Smooth muscle cell (in vitro differentiated cells): Measurements from ENCODE around the gene DHX32. TPM values are rescaled to one million over a fixed set of nuclear protein-coding genes. Genes with fewer than 3 reads are reported as not detected.

Experiments used
- DNase-seq: peaks from one replicate; lab custom pipeline; 2025; ENCODE audit not compliant: unreplicated experiment; lab: John Stamatoyannopoulos, UW
- H2AFZ ChIP-seq: fragments of 200-600 bp; sonication (generic); 2 replicates; pipeline ENCODE4 v1.6.0; 2016; ENCODE audit warnings: antibody characterized with exemption, low read depth, mild to moderate bottlenecking
- H3F3A ChIP-seq: fragments of 200-600 bp; sonication (generic); 2 replicates; pipeline ENCODE4 v1.6.0; 2017; ENCODE audit warnings: antibody characterized with exemption, low read depth
- H3K27ac ChIP-seq: fragments of 200-600 bp; sonication (generic); 2 replicates; pipeline ENCODE4 v1.5.1; 2016; ENCODE audit warnings: low read depth, mild to moderate bottlenecking
- H3K27me3 ChIP-seq: fragments of 200-600 bp; sonication (generic); 2 replicates; pipeline ENCODE4 v1.6.1; 2016; ENCODE audit warnings: low read depth, mild to moderate bottlenecking
- H3K36me3 ChIP-seq: fragments of 200-600 bp; sonication (generic); 2 replicates; pipeline ENCODE4 v1.5.1; 2016; ENCODE audit warnings: low read depth
- H3K4me1 ChIP-seq: fragments of 200-600 bp; sonication (generic); 2 replicates; pipeline ENCODE4 v1.5.1; 2016; ENCODE audit warnings: low read depth
- H3K4me2 ChIP-seq: fragments of 200-600 bp; sonication (generic); 2 replicates; pipeline ENCODE4 v1.6.0; 2016; ENCODE audit warnings: mild to moderate bottlenecking
- H3K4me3 ChIP-seq: fragments of 200-600 bp; sonication (generic); 2 replicates; pipeline ENCODE4 v1.5.1; 2016; ENCODE audit warnings: mild to moderate bottlenecking
- H3K79me2 ChIP-seq: fragments of 200-600 bp; sonication (generic); 2 replicates; pipeline ENCODE4 v1.6.0; 2016; ENCODE audit warnings: low read depth, mild to moderate bottlenecking
- H3K9ac ChIP-seq: fragments of 200-600 bp; sonication (generic); 2 replicates; pipeline ENCODE4 v1.6.0; 2016; ENCODE audit warnings: low read depth
- H3K9me3 ChIP-seq: fragments of 200-600 bp; sonication (generic); replicated peaks from 2 replicates; pipeline ENCODE4 v1.5.1; 2016; ENCODE audit warnings: low read depth
- H4K20me1 ChIP-seq: fragments of 200-600 bp; sonication (generic); 2 replicates; pipeline ENCODE4 v1.6.0; 2016; ENCODE audit warnings: low read depth
- WGBS: methylation state at CpG from one replicate; pipeline ENCODE4 v1.1.7; 2016; ENCODE audit warnings: low lambda C conversion rate; 5-methylcytosine and 5-hydroxymethylcytosine counted together
- polyA plus RNA-seq: library from polyadenylated mRNA; unstranded; fragments of >200 nt; fragmentation: Nextera tagmentation; extraction: Ambion mirVana; gene quantifications from 2 replicates; pipeline ENCODE4 v1.2.1, GENCODE V29; 2016
- total RNA-seq: library from RNA; depleted of rRNA; stranded (reverse); fragments of >200 nt; gene quantifications from 2 replicates; pipeline ENCODE4 v1.2.3, GENCODE V29; 2014
- TF ChIP-seq, protein P1 (sequence below): fragments of 200-600 bp; sonication (generic); IDR thresholded peaks from 2 replicates; pipeline ENCODE4 v1.5.1; 2017; ENCODE audit warnings: borderline replicate concordance, mild to moderate bottlenecking, antibody characterized with exemption; ENCODE audit not compliant: insufficient read depth, poor library complexity, severe bottlenecking

DHX32 gene
- total and polyA plus RNA-seq, 2 experiments from 2014 or later = 31.8 to 56.1 TPM

DNA sequence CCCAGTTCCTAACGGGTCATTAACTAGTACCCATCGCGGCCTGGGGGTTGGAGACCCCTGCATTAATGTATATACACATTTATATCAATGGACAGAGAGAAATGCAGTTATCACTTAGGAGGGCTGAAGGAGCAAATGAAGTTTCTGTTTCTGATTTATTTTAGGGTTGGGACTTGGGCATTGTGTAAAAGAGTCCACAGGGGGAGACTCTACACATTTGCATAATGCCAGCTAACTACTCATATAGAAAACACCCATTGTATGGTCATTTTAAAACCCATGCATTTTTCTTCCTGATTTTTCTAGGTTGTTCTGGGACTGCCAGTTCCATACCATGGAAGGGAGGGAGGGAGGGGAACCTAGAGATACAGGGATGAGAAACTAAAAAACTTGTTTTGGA, 34.2 kb downstream of the DHX32 start:
- no peaks in the 10 kb centered on the region for H3K27me3 ChIP-seq
- H3K9ac ChIP-seq = no peak overlapping the region
- DNase-seq = no peak
- H3K4me2 ChIP-seq = no peak overlapping the region
- no peak overlapping the region for H3K27ac ChIP-seq
- 98% methylated on average over 3 of the region's 3 CpGs for WGBS
- H2AFZ ChIP-seq = no peak overlapping the region
- no peaks in the 10 kb centered on the region for H3K79me2 ChIP-seq
- H4K20me1 ChIP-seq = no peaks in the 10 kb centered on the region
- TF ChIP-seq, protein P1, sequence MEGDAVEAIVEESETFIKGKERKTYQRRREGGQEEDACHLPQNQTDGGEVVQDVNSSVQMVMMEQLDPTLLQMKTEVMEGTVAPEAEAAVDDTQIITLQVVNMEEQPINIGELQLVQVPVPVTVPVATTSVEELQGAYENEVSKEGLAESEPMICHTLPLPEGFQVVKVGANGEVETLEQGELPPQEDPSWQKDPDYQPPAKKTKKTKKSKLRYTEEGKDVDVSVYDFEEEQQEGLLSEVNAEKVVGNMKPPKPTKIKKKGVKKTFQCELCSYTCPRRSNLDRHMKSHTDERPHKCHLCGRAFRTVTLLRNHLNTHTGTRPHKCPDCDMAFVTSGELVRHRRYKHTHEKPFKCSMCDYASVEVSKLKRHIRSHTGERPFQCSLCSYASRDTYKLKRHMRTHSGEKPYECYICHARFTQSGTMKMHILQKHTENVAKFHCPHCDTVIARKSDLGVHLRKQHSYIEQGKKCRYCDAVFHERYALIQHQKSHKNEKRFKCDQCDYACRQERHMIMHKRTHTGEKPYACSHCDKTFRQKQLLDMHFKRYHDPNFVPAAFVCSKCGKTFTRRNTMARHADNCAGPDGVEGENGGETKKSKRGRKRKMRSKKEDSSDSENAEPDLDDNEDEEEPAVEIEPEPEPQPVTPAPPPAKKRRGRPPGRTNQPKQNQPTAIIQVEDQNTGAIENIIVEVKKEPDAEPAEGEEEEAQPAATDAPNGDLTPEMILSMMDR = no peak
- no peaks in the 10 kb centered on the region for H3K4me1 ChIP-seq
- no peak overlapping the region for H3K4me3 ChIP-seq
- no peaks in the 10 kb centered on the region for H3K36me3 ChIP-seq
- H3K9me3 ChIP-seq = no peaks in the 10 kb centered on the region
- no peaks in the 10 kb centered on the region for H3F3A ChIP-seq

GRCh38 chr10:125845617-125846016, 35.5 kb downstream of the DHX32 start:
- H4K20me1 ChIP-seq = no peaks in the 10 kb centered on the region
- H3K4me1 ChIP-seq = no peaks in the 10 kb centered on the region
- no peak for DNase-seq
- no peaks in the 10 kb centered on the region for H3K27me3 ChIP-seq
- H3K79me2 ChIP-seq = no peaks in the 10 kb centered on the region
- 97% methylated on average over 10 of the region's 11 CpGs for WGBS
- TF ChIP-seq, protein P1 = no peak
- no peak overlapping the region for H3K4me3 ChIP-seq
- no peak overlapping the region for H3K9ac ChIP-seq
- peaks cover 6% of the 10 kb centered on the region for H3K36me3 ChIP-seq
- no peak overlapping the region for H3K27ac ChIP-seq
- no peak overlapping the region for H3K4me2 ChIP-seq
- H2AFZ ChIP-seq = no peak overlapping the region
- no peaks in the 10 kb centered on the region for H3F3A ChIP-seq
- no peaks in the 10 kb centered on the region for H3K9me3 ChIP-seq

- H3K4me1 ChIP-seq = no peaks in the 10 kb centered on the region
- H4K20me1 ChIP-seq = no peaks in the 10 kb centered on the region
- H3K79me2 ChIP-seq = no peaks in the 10 kb centered on the region
- no peak overlapping the region for H3K27ac ChIP-seq
- TF ChIP-seq, protein P1 = no peak
- H3F3A ChIP-seq = no peaks in the 10 kb centered on the region
- H2AFZ ChIP-seq = no peak overlapping the region
- WGBS = 97% methylated on average over 7 of the region's 7 CpGs
- no peaks in the 10 kb centered on the region for H3K9me3 ChIP-seq
- H3K9ac ChIP-seq = no peak overlapping the region
- no peak overlapping the region for H3K4me2 ChIP-seq
- H3K27me3 ChIP-seq = no peaks in the 10 kb centered on the region
- DNase-seq = no peak
- H3K4me3 ChIP-seq = no peak overlapping the region
- H3K36me3 ChIP-seq = peaks cover 15% of the 10 kb centered on the region
Observed at GRCh38 chr10:125844751-125845221, 36.3 kb downstream of the DHX32 start.

DNA sequence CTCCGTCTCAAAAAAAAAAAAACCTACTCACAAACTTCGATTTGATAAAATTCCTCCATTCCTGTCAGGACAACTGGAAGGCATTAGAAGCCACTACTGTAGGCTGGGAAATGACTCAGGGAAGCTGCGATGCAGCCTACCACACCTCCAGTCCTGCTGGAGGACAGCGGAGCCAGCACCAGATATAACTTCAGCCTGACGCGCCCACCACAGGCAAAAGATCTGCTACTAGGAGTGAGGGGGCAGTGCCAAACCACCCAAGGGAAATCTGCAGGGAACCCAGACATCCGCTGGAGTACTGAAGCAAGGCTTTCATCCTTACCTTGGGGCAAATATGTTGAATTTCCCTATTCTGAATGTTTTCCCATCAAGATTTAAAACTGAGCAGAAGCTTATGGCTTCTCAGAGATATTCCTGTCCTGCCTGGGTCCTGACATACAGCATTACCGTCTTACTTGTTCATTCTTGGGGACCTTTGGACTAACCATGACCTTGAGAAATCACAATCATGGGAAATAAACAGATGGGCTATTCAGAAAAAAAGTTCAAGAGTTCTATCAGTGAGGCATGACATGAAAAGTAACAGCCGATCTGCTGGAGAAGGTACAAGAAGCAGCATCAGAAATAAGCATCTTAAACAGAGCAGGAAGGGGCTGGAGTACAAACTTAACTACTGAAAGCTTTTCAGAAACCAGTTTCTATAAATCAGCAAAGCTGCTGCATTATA, 37.3 kb downstream of the DHX32 start:
- H3K9ac ChIP-seq = no peak overlapping the region
- H3K79me2 ChIP-seq = no peaks in the 10 kb centered on the region
- no peaks in the 10 kb centered on the region for H3K27me3 ChIP-seq
- no peak overlapping the region for H3K4me3 ChIP-seq
- no peaks in the 10 kb centered on the region for H3K4me1 ChIP-seq
- H3K9me3 ChIP-seq = no peaks in the 10 kb centered on the region
- no peaks in the 10 kb centered on the region for H4K20me1 ChIP-seq
- H3K4me2 ChIP-seq = no peak overlapping the region
- peaks cover 21% of the 10 kb centered on the region for H3K36me3 ChIP-seq
- no peaks in the 10 kb centered on the region for H3F3A ChIP-seq
- TF ChIP-seq, protein P1 = no peak
- DNase-seq = no peak
- 87% methylated on average over 9 of the region's 9 CpGs for WGBS
- no peak overlapping the region for H3K27ac ChIP-seq
- no peak overlapping the region for H2AFZ ChIP-seq
